HG02840 (cell line): ENCODE results near the gene NUMA1.

Experiments used
- ATAC-seq: cut with Tn5 transposase; IDR thresholded peaks from one replicate; pipeline ENCODE4 v1.9.1; 2021; ENCODE audit warnings: mild to moderate bottlenecking, moderate library complexity, moderate number of reproducible peaks; ENCODE audit not compliant: unreplicated experiment, low FRiP score

Gene NUMA1

GRCh38 chr11:72069200-72069599 lies 11.1 kb downstream of the NUMA1 start:
- ATAC-seq = no peak

- no peak for ATAC-seq
Measured at GRCh38 chr11:72067676-72068075, 12.7 kb downstream of the NUMA1 start.

DNA sequence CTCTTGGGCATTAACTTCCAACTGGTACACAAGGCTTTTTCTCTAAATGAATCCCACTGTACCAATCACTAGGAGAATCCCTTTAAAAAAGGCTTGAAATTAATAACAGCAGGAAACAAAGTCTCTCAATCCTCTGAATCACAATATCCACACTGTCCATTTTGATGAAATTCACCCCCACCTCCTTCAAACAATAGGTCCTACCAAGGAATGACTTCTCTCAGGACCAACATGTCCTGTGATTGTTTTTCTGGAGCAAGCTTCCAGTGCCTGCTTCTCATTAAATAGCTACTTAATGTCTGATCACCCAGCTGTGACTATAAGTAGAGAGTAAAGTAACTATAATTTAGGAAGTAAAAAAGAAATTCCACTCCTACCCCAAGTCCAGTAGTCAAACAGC lies 13.1 kb downstream of the NUMA1 start:
- ATAC-seq = no peak

DNA sequence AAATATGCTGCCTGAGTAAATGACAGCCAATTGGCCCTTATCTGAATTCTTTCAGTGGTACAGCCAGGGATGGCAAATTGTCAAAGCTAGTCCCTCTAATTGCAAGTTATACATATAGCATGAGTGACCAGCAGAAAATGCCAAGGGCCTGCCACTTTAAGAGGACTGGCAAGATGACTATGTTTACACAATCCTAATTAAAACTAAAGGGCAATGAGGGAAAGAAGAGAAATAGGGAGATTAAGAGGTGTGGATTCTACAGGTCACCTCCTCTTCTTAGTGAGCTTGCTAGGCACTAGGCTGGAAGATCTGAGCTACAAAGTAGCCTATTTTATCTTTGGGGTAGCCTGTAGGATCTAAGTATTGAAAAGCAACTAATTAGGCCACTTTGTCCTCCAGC lies 13.5 kb downstream of the NUMA1 start:
- ATAC-seq = no peak

GRCh38 chr11:72061739-72062396 lies 18.5 kb downstream of the NUMA1 start:
- ATAC-seq = no peak

DNA sequence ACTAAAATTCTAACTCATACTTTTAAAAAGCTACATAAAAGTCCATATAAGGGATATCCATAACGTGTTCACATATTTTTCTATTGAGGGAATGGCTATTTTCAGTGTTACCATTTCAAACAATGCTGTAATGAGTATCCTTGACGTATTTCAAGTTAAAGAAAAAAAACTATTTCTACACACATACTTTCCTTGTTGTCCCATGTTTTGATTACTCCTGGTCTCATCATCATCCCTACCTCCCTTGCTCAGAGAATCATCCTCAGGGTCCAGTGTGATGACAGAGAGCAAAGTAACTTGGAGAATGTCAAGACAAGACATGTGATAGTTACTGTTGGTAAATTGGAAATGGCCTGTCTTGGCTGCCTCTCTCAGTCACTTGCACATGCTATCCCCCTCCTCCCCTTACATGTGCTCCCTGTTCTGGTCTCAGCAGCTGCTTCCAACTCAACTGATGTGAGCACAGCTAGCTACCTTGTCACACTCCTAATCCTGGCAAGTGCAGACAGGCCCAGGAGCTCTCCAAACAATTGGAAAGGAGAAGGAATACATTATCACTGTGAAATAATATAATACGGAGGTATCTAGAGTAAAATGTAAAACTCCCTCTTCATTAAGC lies 21.8 kb downstream of the NUMA1 start:
- ATAC-seq = no peak

GRCh38 chr11:72048766-72049460 lies 31.4 kb downstream of the NUMA1 start:
- no peak for ATAC-seq

- no peak for ATAC-seq
Measured at GRCh38 chr11:72045849-72046248, 34.5 kb downstream of the NUMA1 start.

- ATAC-seq = no peak
Measured at GRCh38 chr11:72042064-72042745, 38.1 kb downstream of the NUMA1 start.

DNA sequence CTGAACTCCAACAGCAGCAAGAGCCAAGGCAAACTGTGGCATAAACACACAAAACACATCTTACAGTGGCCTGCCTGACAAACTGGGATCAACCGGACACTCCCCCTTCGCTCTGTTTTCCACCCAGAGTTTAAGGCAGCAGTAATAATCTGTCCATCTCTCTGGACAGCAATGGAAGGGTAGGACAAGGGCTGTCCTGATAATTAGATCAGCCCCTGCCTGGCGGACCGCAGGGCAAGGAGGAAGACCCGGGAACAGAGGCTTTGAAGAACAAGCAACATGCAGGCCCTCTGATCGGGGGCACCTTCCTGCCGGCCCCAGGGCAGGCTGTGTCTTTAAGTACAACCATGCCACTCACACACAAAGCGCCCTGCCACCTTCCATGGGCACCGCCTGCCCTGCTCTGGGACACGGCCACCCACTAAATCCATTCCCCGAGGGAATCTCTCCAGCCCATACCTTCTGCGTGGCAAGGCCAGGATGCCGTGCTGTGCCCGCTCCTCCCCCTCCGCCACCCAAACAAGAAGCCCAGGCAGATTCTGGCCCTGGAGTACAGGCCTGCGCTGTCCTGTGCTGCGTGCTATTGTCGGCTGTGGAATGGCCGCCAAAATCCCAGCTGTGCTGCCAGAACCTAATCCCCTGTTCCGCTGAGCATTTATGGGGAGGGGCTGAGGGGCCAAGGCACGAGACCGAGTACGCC lies 38.8 kb downstream of the NUMA1 start:
- no peak for ATAC-seq

DNA sequence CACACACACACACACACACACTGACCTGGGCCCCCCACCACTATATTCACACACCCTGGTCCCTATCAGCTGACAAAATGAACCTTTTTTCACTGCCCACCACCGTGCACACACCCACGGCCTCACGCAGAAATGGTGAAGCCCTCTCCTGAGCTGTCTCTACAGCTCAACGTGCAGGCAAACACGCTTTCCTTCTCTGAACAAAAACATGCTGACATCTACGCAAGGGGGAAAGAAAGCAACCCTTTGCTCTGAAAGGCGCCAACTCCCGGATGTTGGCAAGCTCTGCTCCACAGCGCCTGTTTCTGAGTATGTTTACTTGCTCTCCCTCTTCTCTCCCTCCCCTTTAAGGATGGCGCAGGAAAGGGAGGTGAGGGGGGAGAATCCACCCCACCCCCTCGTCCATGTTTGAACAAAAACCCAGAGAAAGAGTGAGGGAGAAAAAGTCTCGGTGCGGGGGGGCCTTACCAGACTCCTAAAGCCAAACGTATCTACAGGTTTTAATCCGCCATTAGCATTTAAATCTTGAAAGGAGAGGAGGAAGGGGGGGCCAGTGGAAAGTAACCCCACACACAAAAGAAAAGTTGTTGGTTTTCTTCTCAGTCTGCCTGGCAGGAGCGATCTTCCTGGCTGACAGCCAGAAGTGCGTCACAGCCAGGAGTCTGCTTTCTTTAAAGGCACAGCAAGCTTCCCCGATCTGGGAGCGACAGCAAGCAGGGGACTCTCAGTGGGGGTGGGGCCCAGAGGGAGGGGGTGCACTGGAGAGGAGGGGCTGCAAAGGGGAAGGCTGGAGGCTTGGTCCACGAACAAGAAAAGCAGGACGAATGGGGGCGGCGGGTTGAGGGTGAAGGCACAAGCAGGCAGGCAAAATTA lies 39.6 kb downstream of the NUMA1 start:
- no peak for ATAC-seq

GRCh38 chr11:72039856-72040401 lies 40.4 kb downstream of the NUMA1 start:
- ATAC-seq = no peak

- ATAC-seq = no peak
Measured at GRCh38 chr11:72039031-72039855, 41.1 kb downstream of the NUMA1 start.

DNA sequence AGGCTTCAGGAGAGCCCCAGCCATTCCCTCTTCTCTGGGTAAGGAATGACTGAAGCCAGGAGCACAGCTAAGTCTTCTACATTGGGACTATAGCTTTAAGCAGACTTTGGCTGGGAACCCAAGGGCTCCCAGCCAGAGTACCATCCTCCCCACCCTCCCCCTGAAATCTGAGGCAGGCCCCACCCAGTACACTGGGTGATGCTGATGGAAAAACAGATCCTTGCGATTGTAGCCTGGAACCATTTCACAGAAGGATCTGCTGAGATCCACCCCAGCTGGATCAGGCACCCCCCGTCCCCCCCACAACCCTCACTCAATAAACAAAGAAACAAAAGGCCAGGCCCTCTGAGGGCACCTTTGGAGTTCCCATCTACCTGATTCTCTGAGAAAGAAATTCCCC lies 41.9 kb downstream of the NUMA1 start:
- ATAC-seq = no peak

GRCh38 chr11:72037554-72038311 lies 42.6 kb downstream of the NUMA1 start:
- no peak for ATAC-seq

DNA sequence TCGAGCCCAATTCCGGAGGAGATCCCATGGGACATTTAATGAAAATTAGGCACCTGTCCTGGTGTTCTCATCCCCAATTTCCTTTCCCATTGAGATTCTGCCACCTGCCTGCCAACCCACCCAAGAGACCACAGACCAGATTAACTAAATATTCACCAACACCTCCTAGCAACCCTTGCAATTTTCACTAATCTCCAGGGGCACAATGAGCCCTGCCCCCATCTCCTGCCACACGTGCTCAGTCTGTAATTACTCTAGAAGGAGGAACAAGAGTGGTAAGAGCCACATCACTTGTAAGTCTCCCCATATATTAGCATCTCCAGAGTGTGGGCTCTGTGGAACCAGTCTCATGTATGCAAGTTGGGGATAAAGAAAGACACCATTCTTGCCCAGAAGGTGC lies 43.7 kb downstream of the NUMA1 start:
- no peak for ATAC-seq

- ATAC-seq = no peak
Measured at GRCh38 chr11:72030472-72031045, 49.8 kb downstream of the NUMA1 start.

DNA sequence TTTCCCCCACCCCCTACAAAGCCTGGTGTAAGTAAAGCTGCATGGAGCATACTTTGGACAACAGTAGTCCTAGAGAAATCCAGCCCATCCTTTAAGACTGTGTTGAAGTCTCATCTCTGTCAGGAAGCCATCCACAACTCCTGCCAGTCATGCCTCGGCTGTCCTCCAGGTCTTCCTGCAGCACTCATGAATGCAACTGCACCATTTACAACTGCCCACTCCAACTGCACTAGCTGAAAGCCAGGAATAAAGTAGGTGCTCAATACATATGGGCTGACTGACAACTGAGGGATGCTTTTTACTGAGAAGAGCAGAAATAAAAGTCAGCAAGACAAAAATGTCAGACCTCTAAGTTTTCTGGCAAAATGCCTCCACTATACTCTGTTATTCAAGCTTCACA lies 54.3 kb downstream of the NUMA1 start:
- ATAC-seq = no peak
